ENCODE data around the gene NLGN1. TPM values are rescaled to one million over a fixed set of nuclear protein-coding genes. Genes with fewer than 3 reads are reported as not detected.

Gene NLGN1
- total and polyA plus RNA-seq, 12 donors = 0.13 to 3.7 (median 0.84) TPM

- Histone ChIP-seq H3K4me3 (no peak overlapping the region), H3K36me3 (replicated peaks in 1 of 2) (no peaks in the 10 kb centered on the region), H3K27me3 (no peaks in the 10 kb centered on the region), H3K9me3 (replicated peaks in 1 of 3) (no peaks in the 10 kb centered on the region), H3K4me1 (replicated peaks in 1 of 2) (no peaks in the 10 kb centered on the region), H3K27ac (no peak overlapping the region)
- no peak for DNase-seq
- TF ChIP-seq POLR2A (IDR thresholded peaks at IDR 0.05) = no peak
- TF ChIP-seq, protein P1, sequence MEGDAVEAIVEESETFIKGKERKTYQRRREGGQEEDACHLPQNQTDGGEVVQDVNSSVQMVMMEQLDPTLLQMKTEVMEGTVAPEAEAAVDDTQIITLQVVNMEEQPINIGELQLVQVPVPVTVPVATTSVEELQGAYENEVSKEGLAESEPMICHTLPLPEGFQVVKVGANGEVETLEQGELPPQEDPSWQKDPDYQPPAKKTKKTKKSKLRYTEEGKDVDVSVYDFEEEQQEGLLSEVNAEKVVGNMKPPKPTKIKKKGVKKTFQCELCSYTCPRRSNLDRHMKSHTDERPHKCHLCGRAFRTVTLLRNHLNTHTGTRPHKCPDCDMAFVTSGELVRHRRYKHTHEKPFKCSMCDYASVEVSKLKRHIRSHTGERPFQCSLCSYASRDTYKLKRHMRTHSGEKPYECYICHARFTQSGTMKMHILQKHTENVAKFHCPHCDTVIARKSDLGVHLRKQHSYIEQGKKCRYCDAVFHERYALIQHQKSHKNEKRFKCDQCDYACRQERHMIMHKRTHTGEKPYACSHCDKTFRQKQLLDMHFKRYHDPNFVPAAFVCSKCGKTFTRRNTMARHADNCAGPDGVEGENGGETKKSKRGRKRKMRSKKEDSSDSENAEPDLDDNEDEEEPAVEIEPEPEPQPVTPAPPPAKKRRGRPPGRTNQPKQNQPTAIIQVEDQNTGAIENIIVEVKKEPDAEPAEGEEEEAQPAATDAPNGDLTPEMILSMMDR (IDR thresholded peaks at IDR 0.05) = no peak
- 60 to 76% (median 64%) methylated on average over 3 of the region's 3 CpGs for WGBS, 4 donors
- intact Hi-C loops (cut with DNase I) = no loop called here
Observed at GRCh38 chr3:173703771-173704170, 306.2 kb downstream of the NLGN1 start.

DNA sequence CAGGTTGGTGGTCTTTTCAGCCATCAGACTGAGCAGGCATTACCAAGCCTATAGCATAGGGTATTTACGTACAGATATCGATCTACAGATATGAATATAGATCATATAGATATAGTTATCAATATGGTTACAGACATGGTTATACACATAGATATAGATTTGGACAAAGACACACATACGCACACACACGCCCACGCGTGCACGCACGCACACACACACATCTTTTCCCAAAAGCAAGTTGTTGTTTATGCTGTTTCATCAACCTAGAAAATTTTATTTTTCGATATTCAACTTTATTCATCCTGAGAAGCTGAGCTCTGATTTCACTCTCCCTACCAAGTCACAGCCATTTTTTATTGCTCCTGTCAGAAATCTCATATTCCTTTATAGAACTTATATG lies 309.1 kb downstream of the NLGN1 start:
- Histone ChIP-seq H3K9me3 (replicated peaks in 1 of 3) (no peaks in the 10 kb centered on the region), H3K36me3 (replicated peaks in 1 of 2) (no peaks in the 10 kb centered on the region), H3K4me1 (replicated peaks in 1 of 2) (no peaks in the 10 kb centered on the region), H3K27ac (no peak overlapping the region), H3K4me3 (no peak overlapping the region), H3K27me3 (no peaks in the 10 kb centered on the region)
- DNase-seq = no peak
- intact Hi-C loops (cut with DNase I) = no loop called here
- TF ChIP-seq, protein P1 (IDR thresholded peaks at IDR 0.05) = no peak
- no peak for TF ChIP-seq POLR2A (IDR thresholded peaks at IDR 0.05)
- WGBS, 4 donors = 89 to 92% (median 92%) methylated on average over 9 of the region's 9 CpGs

DNA sequence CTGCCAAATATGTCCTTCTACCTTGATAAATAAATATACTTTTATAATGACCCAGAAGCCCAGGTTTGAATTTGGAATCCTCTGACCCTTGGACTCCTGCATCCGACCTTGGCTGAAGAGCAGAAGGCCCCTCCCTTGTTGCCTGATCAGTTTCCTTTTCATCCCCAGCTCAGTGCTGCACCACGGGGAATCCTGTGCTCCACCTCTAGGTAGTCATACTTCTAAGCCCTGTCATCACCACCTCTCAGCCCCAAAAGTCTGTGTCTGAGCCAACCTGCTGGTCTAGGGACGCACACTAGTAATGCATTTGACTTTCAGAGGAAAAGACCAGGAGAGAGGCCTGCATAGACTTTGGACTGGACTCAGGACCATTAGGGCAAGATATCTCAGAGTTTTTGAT lies 310.6 kb downstream of the NLGN1 start:
- no peak for DNase-seq
- 51 to 66% (median 64%) methylated on average over 3 of the region's 3 CpGs for WGBS, 4 donors
- Histone ChIP-seq H3K36me3 (replicated peaks in 1 of 2) (no peaks in the 10 kb centered on the region), H3K27me3 (no peaks in the 10 kb centered on the region), H3K9me3 (replicated peaks in 1 of 3) (no peaks in the 10 kb centered on the region), H3K4me1 (replicated peaks in 1 of 2) (no peaks in the 10 kb centered on the region), H3K27ac (no peak overlapping the region), H3K4me3 (no peak overlapping the region)
- intact Hi-C loops (cut with DNase I) = no loop called here
- TF ChIP-seq, protein P1 (IDR thresholded peaks at IDR 0.05) = no peak
- no peak for TF ChIP-seq POLR2A (IDR thresholded peaks at IDR 0.05)

GRCh38 chr3:173709026-173709425 lies 311.5 kb downstream of the NLGN1 start:
- H3K4me3 ChIP-seq = no peak overlapping the region
- no peaks in the 10 kb centered on the region for H3K36me3 ChIP-seq (replicated peaks in 1 of 2)
- no peak overlapping the region for H3K27ac ChIP-seq
- no peaks in the 10 kb centered on the region for H3K9me3 ChIP-seq (replicated peaks in 1 of 3)
- intact Hi-C loops (cut with DNase I) = no loop called here
- TF ChIP-seq POLR2A (IDR thresholded peaks at IDR 0.05) = no peak
- TF ChIP-seq, protein P1 (IDR thresholded peaks at IDR 0.05) = no peak
- no peaks in the 10 kb centered on the region for H3K27me3 ChIP-seq
- no peak for DNase-seq
- H3K4me1 ChIP-seq (replicated peaks in 1 of 2) = no peaks in the 10 kb centered on the region
- WGBS, 4 donors = 71 to 81% (median 77%) methylated on average over 4 of the region's 4 CpGs
